Activated CD4-positive, alpha-beta T cell treated with anti-CD3 and anti-CD28 coated beads for 36 hours (primary cell): ENCODE measurements around the gene ABCB10. TPM values are rescaled to one million over a fixed set of nuclear protein-coding genes. Genes with fewer than 3 reads are reported as not detected.

Experiments used
- ATAC-seq: fragments of 200-7000 bp; cut with Tn5 transposase; one replicate; pipeline ENCODE4 v1.10.0; 2021; ENCODE audit warnings: mild to moderate bottlenecking, moderate library complexity
- CTCF ChIA-PET: fragments of 350-600 bp; sonication (Branson Sonifier 250); formaldehyde crosslinking; loops from one replicate; lab custom pipeline; 2021; ENCODE audit warnings: antibody characterized with exemption; lab: Charles Lee
- POLR2A ChIA-PET: fragments of 350-600 bp; sonication (Branson Sonifier 250); formaldehyde crosslinking; loops from one replicate; lab custom pipeline; 2021; ENCODE audit warnings: antibody characterized with exemption, inconsistent platforms; lab: Charles Lee
- DNase-seq: peaks from one replicate; pipeline ENCODE4 v3.0.0-alpha.2; 2020
- H3K27ac Mint-ChIP-seq: one replicate; pipeline ENCODE4 v1.8.0; 2021; ENCODE audit warnings: mixed read lengths
- H3K27me3 Mint-ChIP-seq: one replicate; pipeline ENCODE4 v1.8.0; 2021; ENCODE audit warnings: mixed read lengths
- H3K36me3 Mint-ChIP-seq: one replicate; pipeline ENCODE4 v1.8.0; 2021; ENCODE audit warnings: low read depth, mixed read lengths
- H3K4me1 Mint-ChIP-seq: one replicate; pipeline ENCODE4 v1.8.0; 2021; ENCODE audit warnings: mixed read lengths
- H3K4me3 Mint-ChIP-seq: one replicate; pipeline ENCODE4 v1.8.0; 2021; ENCODE audit warnings: mild to moderate bottlenecking, moderate library complexity, mixed read lengths
- H3K9me3 Mint-ChIP-seq: one replicate; pipeline ENCODE4 v1.8.0; 2021; ENCODE audit warnings: low read depth, mixed read lengths
- intact Hi-C, 2 experiments: fragments of 100-400 bp; cut with DNase I in 1 of 2; cut with micrococcal nuclease in 1 of 2; formaldehyde crosslinking; loops; one replicate each; pipeline versions ENCODE4 v1.14.2 to v1.15.1; 2022 to 2024; cut with DNase I, micrococcal nuclease
- total RNA-seq, 2 experiments: library from RNA; stranded (reverse); gene quantifications; one replicate each; pipeline ENCODE4 v1.2.3, GENCODE V29; 2021

The ABCB10 gene
- total RNA-seq, 2 experiments from 2014 or later, result 18.4 to 30.1 TPM

- Mint-ChIP-seq H3K4me1 (no peaks in the 10 kb centered on the region), H3K4me3 (no peak overlapping the region), H3K36me3 (peaks cover 18% of the 10 kb centered on the region), H3K27me3 (no peaks in the 10 kb centered on the region), H3K9me3 (no peaks in the 10 kb centered on the region), H3K27ac (no peak overlapping the region)
- ChIA-PET POLR2A (no interaction called here), CTCF (interaction anchor here (1.1 to 1.3 kb wide), 2 partner anchors 11 to 33 kb away, joined by 3 to 4 read pairs; no protein-coding TSS in a partner anchor)
- ATAC-seq (no peak), DNase-seq (no peak)
- intact Hi-C loops, result no loop called here
Observed at GRCh38 chr1:229590119-229590518, 31.6 kb upstream of the ABCB10 start.

- H3K4me3 Mint-ChIP-seq, result no peak overlapping the region
- H3K9me3 Mint-ChIP-seq, result no peaks in the 10 kb centered on the region
Observed at GRCh38 chr1:229585338-229585737, 26.8 kb upstream of the ABCB10 start.

DNA sequence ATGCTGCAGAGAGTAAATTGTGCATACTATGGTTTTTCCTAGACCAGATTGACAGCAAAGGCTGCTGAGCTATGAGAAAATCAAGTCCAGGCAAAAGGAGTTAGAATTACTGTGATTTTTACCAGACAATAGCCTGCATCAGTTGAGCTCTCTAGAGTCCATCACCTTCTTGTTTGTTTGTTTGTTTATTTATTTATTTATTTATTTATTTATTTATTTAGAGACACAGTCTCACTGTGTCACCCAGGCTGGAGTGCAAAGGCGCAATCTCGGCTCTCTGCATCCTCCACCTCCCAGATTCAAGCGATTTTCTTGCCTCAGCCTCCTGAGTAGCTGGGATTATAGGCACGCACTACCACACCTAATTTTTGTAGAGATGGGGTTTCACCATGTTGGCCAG is 24.2 kb upstream of the ABCB10 start:
- CTCF ChIA-PET, result interaction anchor here (1.6 kb wide), 1 partner anchor 15 kb away, joined by 3 read pairs; no protein-coding TSS in a partner anchor
- no peak for ATAC-seq
- no peaks in the 10 kb centered on the region for H3K9me3 Mint-ChIP-seq

More at GRCh38 chr1:229585338-229585737, 26.8 kb upstream of the ABCB10 start:
- intact Hi-C loops, result no loop called here
- Mint-ChIP-seq H3K4me1 (no peaks in the 10 kb centered on the region), H3K27me3 (no peaks in the 10 kb centered on the region), H3K27ac (no peak overlapping the region), H3K36me3 (peaks cover 2% of the 10 kb centered on the region)
- POLR2A ChIA-PET, result no interaction called here
- CTCF ChIA-PET, result no interaction called here
- no peak for DNase-seq
- ATAC-seq, result no peak

DNA sequence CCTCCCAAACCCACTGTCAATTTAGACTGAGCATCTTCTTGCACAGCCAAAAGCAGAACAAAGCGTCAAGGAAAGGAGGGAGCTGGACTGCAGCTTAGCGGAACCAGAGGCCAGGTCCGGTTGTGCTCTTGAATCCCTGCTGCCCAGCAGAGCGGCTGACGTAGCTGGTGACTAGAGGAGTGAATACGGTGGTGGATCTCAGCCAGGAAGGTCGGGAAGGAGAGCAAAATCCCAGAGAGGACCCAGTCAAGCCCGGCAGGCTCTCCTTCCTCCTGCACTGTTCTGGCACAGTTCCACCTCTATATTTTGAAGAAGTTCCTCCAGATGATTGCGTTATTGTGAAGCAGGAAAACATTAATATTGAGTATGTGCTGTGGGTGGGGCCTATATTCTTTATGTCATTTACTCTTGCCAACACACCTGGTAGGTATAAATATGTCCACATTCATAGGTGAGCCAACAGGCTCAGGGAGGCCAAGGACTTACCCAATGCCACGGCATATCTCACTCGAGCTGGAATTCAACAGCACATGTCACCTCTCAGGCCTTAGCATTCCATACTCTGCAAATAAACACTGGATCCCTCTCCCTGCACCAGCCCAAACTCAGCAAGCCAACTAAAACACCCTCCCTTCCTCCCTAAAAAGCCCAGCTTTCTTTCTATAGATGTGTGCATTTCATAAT is 23.6 kb upstream of the ABCB10 start:
- Mint-ChIP-seq H3K27ac (no peak overlapping the region), H3K4me1 (no peaks in the 10 kb centered on the region), H3K9me3 (no peaks in the 10 kb centered on the region), H3K27me3 (peaks cover 5% of the 10 kb centered on the region), H3K36me3 (no peaks in the 10 kb centered on the region), H3K4me3 (no peak overlapping the region)
- ATAC-seq (no peak), DNase-seq (no peak)
- intact Hi-C loops, result no loop called here
- CTCF ChIA-PET, result interaction anchor here (1.6 kb wide), 1 partner anchor 15 kb away, joined by 3 read pairs; no protein-coding TSS in a partner anchor
- POLR2A ChIA-PET, result interaction anchor here (0.7 kb wide), 1 partner anchor 263 kb away, joined by 3 read pairs; no protein-coding TSS in a partner anchor

More for the DNA sequence above, 24.2 kb upstream of the ABCB10 start:
- H3K27ac Mint-ChIP-seq, result no peak overlapping the region
- no peaks in the 10 kb centered on the region for H3K4me1 Mint-ChIP-seq
- intact Hi-C loops, result no loop called here
- DNase-seq, result no peak
- H3K4me3 Mint-ChIP-seq, result no peak overlapping the region
- peaks cover 5% of the 10 kb centered on the region for H3K27me3 Mint-ChIP-seq
- POLR2A ChIA-PET, result no interaction called here
- no peaks in the 10 kb centered on the region for H3K36me3 Mint-ChIP-seq

GRCh38 chr1:229581485-229581884 is 23.0 kb upstream of the ABCB10 start:
- ATAC-seq, result no peak
- no peak for DNase-seq
- H3K9me3 Mint-ChIP-seq, result no peaks in the 10 kb centered on the region
- intact Hi-C loops, result no loop called here
- CTCF ChIA-PET, result no interaction called here
- no peaks in the 10 kb centered on the region for H3K4me1 Mint-ChIP-seq
- H3K4me3 Mint-ChIP-seq, result no peak overlapping the region
- POLR2A ChIA-PET, result interaction anchor here (0.7 kb wide), 1 partner anchor 263 kb away, joined by 3 read pairs; no protein-coding TSS in a partner anchor
- H3K27me3 Mint-ChIP-seq, result peaks cover 5% of the 10 kb centered on the region
- H3K36me3 Mint-ChIP-seq, result no peaks in the 10 kb centered on the region
- H3K27ac Mint-ChIP-seq, result no peak overlapping the region

DNA sequence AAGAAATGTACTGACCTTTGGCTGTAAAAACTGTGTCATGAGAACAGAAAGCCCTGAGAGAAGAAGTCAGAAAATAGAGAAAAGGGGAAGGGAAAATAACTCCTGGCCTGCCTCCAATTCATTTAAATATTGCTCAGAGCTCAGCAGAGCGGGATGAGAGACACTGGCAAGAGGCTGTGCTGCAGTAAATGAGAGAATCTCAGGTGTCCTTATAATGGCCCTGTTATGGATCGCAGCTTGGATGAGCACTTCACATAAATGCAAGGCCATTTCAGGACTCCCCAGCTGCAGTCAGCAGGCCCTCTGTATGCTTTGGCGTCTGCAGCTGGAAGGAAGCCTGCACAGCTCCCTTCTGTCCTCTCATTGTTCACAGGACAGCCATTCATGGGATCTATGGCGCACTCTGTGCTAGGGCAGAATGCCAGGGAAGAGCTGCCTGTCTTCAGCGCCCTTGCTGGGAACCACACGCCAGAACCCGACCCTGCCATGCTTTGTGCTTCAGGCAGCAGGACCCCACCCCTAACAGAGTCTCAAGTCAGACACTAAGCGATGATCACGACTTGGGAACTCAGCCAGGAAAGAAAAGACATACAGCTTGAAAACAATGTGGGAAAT is 20.7 kb upstream of the ABCB10 start:
- intact Hi-C loops, result no loop called here
- H3K4me3 Mint-ChIP-seq, result no peak overlapping the region
- no peak for DNase-seq
- no peak for ATAC-seq
- H3K27ac Mint-ChIP-seq, result no peak overlapping the region
- CTCF ChIA-PET, result interaction anchor here (1.1 to 1.6 kb wide), 2 partner anchors 11 to 20 kb away, joined by 3 to 4 read pairs; partner anchors contain the start of gene ABCB10
- no peaks in the 10 kb centered on the region for H3K4me1 Mint-ChIP-seq
- H3K27me3 Mint-ChIP-seq, result peaks cover 5% of the 10 kb centered on the region
- H3K36me3 Mint-ChIP-seq, result no peaks in the 10 kb centered on the region
- no peaks in the 10 kb centered on the region for H3K9me3 Mint-ChIP-seq
- POLR2A ChIA-PET, result no interaction called here

DNA sequence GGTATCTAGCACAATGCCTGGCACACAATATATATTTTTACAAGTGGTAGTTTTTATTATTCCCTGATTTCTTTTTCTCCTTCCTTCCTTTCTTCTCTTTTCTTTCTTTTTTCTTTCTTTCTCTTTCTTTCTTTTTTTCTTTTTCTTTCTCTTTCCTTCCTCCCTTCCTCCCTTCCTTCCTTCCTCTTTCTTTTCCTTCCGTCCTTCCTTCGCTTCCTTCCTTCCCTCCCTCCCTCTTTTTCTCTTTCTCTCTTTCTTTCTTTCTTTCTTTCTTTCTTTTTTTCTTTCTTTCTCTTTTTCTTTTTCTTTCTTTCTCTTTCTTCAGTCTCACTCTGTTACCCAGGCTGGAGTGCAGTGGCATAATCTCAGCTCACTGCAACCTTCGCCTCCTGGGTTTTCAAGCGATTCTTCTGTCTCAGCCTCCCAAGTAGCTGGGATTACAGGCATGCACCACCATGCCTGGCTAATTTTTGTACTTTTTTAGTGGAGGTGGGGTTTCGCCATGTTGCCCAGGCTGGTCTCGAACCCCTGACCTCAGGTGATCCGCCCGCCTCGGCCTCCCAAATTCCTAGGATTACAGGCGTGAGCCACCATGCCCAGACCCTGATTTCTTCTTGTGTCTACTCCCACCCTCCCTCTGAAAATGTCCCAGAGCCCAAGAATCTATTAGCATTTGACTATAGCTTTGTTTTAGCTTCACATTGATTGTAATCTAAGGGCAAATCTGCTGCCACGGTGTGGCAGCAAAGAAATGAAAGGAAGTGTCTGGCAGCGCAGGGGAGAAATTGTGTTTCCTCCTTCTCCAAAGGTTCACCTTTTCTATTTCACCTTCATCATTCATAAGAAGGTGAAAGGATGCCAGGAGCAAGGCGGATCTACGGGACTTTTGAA is 19.9 kb upstream of the ABCB10 start:
- Mint-ChIP-seq H3K4me3 (no peak overlapping the region), H3K27ac (no peak overlapping the region), H3K27me3 (peaks cover 5% of the 10 kb centered on the region), H3K4me1 (no peaks in the 10 kb centered on the region), H3K36me3 (no peaks in the 10 kb centered on the region), H3K9me3 (no peaks in the 10 kb centered on the region)
- no peak for ATAC-seq
- intact Hi-C loops, result no loop called here
- POLR2A ChIA-PET, result no interaction called here
- CTCF ChIA-PET, result interaction anchor here (1.1 to 1.6 kb wide), 2 partner anchors 12 to 19 kb away, joined by 3 to 4 read pairs; partner anchors contain the start of gene ABCB10
- DNase-seq, result no peak

GRCh38 chr1:229574679-229575442 is 16.4 kb upstream of the ABCB10 start:
- Mint-ChIP-seq H3K4me3 (no peak overlapping the region), H3K27me3 (peaks cover 5% of the 10 kb centered on the region), H3K4me1 (peaks cover 2% of the 10 kb centered on the region), H3K27ac (no peak overlapping the region), H3K9me3 (no peaks in the 10 kb centered on the region), H3K36me3 (no peaks in the 10 kb centered on the region)
- ChIA-PET CTCF (no interaction called here), POLR2A (no interaction called here)
- ATAC-seq (no peak), DNase-seq (no peak)
- intact Hi-C loops, result no loop called here

- ChIA-PET POLR2A (no interaction called here), CTCF (no interaction called here)
- H3K9me3 Mint-ChIP-seq, result no peaks in the 10 kb centered on the region
- H3K36me3 Mint-ChIP-seq, result no peaks in the 10 kb centered on the region
- H3K27me3 Mint-ChIP-seq, result peaks cover 2% of the 10 kb centered on the region
- H3K4me3 Mint-ChIP-seq, result no peak overlapping the region
- no peak for DNase-seq
- peaks cover 2% of the 10 kb centered on the region for H3K4me1 Mint-ChIP-seq
- H3K27ac Mint-ChIP-seq, result no peak overlapping the region
- peak; percentile 49 for ATAC-seq
- intact Hi-C loops, result no loop called here
Observed at GRCh38 chr1:229572286-229572685, 13.8 kb upstream of the ABCB10 start.

DNA sequence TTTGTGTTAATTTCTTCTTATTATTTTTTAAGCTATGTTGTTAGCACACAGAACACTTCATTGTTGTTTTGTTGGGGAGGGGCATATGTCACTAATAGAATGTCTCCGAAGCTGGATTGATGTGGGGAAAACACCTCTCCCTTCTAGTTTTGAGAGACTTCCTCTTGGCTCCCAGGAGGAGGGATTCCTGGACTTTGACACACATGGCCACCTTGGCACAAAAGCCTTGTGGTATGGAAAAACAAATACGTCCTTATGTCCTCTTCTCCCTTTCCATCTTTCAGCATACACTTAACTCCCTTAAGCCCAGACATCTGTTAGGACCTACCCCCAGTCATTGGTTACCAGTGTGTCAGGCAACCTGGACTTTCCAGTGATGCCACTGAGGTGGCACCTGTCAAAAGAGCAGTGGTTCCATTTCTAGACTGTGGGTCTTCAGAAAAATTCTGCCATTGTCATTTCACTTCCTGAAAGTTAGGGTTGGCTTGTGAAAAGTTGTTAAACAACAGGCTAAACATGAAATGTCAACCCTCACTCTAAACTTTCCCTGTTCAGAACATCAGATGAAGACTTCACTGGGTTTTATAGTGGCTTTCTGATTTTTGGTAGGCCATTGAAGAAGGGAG is 12.5 kb upstream of the ABCB10 start:
- DNase-seq, result no peak
- H3K36me3 Mint-ChIP-seq, result no peaks in the 10 kb centered on the region
- CTCF ChIA-PET, result no interaction called here
- peaks cover 2% of the 10 kb centered on the region for H3K27me3 Mint-ChIP-seq
- intact Hi-C loops, result no loop called here
- H3K27ac Mint-ChIP-seq, result no peak overlapping the region
- no peak for ATAC-seq
- peaks cover 2% of the 10 kb centered on the region for H3K4me1 Mint-ChIP-seq
- H3K9me3 Mint-ChIP-seq, result no peaks in the 10 kb centered on the region
- POLR2A ChIA-PET, result no interaction called here
- no peak overlapping the region for H3K4me3 Mint-ChIP-seq
